SU-DHL-6 (cell line): ENCODE results near the gene NSUN2.

Experiments used
- EZH2phosphoT487 ChIP-seq: fragments of 200-600 bp; sonication (generic), shearing (Covaris generic); conservative IDR thresholded peaks from 2 replicates; pipeline ENCODE4 v1.6.1; 2018; ENCODE audit warnings: mild to moderate bottlenecking, antibody characterized with exemption, low read length, moderate library complexity, mixed read lengths
- TF ChIP-seq, protein P1 (sequence below): fragments of 200-600 bp; sonication (generic); IDR thresholded peaks from one replicate; pipeline ENCODE4 v1.5.1; 2017; ENCODE audit warnings: antibody characterized with exemption, mild to moderate bottlenecking, low read length, moderate library complexity; ENCODE audit not compliant: insufficient read depth, poor library complexity, severe bottlenecking

DNA sequence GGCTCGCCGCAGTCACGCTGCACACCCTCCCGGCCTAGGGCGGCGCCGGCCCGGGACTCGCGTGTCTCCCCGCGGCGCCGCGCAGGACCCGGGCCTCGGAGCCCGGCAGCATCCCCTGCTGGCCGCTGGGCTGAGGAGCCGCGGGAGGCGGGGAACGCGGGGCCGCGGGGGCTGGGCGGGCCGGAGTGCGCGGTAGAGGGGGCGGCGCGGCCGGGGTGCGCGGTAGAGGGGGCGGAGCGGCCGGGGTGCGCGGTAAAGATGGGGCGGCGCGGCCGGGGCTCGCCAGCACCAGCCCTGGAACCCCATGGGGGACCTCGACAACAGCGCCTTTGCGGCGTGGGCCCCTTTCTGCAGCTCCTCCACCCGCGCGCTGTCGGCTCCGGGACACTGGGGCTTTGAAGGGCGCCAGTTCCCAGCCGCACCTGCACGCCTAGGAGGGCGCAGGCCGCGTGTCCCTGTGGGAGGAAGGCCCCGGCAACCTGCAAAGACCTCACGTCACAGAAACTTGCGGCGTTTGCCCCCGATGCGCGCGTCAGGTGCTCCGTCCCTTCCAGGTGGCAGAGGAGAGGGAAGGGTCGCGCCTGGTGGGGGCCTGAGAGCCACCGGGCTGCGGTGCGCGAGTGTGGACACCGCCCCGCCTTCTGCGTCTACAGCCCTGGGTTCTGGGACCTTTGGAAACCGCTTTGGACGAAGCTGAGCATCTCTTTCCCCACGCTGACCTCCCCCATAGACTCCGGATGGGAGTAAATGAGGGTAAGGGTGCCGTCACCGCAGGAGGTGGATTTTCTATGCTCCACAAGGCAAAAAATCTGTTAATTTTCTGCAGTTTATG is 49.6 kb downstream of the NSUN2 start:
- TF ChIP-seq, protein P1, sequence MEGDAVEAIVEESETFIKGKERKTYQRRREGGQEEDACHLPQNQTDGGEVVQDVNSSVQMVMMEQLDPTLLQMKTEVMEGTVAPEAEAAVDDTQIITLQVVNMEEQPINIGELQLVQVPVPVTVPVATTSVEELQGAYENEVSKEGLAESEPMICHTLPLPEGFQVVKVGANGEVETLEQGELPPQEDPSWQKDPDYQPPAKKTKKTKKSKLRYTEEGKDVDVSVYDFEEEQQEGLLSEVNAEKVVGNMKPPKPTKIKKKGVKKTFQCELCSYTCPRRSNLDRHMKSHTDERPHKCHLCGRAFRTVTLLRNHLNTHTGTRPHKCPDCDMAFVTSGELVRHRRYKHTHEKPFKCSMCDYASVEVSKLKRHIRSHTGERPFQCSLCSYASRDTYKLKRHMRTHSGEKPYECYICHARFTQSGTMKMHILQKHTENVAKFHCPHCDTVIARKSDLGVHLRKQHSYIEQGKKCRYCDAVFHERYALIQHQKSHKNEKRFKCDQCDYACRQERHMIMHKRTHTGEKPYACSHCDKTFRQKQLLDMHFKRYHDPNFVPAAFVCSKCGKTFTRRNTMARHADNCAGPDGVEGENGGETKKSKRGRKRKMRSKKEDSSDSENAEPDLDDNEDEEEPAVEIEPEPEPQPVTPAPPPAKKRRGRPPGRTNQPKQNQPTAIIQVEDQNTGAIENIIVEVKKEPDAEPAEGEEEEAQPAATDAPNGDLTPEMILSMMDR = no peak
- no peak for TF ChIP-seq EZH2phosphoT487
